CD4-positive, alpha-beta memory T cell (primary cell): ENCODE data around the gene KCTD4. TPM values are rescaled to one million over a fixed set of nuclear protein-coding genes. Genes with fewer than 3 reads are reported as not detected.
A peak's percentile ranks its signal among the peaks of the same experiment; 100 is the strongest.

ENCODE experiments used
- CTCF ChIA-PET: fragments of 350-600 bp; sonication (Branson Sonifier 250); formaldehyde crosslinking; loops from one replicate; lab custom pipeline; 2021; ENCODE audit warnings: inconsistent platforms; ENCODE audit not compliant: partially characterized antibody; lab: Charles Lee
- POLR2A ChIA-PET: fragments of 350-600 bp; sonication (Branson Sonifier 250); formaldehyde crosslinking; loops from one replicate; lab custom pipeline; 2021; ENCODE audit not compliant: partially characterized antibody; lab: Charles Lee
- DNase-seq, 5 donors: peaks; one replicate each; pipeline versions ENCODE4 v3.0.0 to v3.0.0-alpha.2; 2020 to 2022; ENCODE audit warnings: mixed read lengths in 1 of 5
- H3K27ac ChIP-seq: one replicate; pipeline ENCODE4 v1.7.0; 2013; ENCODE audit warnings: low read depth, low read length
- H3K27me3 ChIP-seq: 2 replicates; pipeline ENCODE4 v1.7.0; 2013; ENCODE audit warnings: mild to moderate bottlenecking, low read length, moderate library complexity; ENCODE audit not compliant: insufficient read depth
- H3K36me3 ChIP-seq: 2 replicates; pipeline ENCODE4 v1.7.0; 2013; ENCODE audit warnings: mild to moderate bottlenecking, low read length, moderate library complexity; ENCODE audit not compliant: insufficient read depth
- H3K4me1 ChIP-seq: 2 replicates; pipeline ENCODE4 v1.7.0; 2013; ENCODE audit warnings: mild to moderate bottlenecking, low read length, moderate library complexity; ENCODE audit not compliant: insufficient read depth
- H3K4me3 ChIP-seq, 2 donors: one replicate each; pipeline ENCODE4 v1.7.0; 2013; ENCODE audit warnings: low read length in 2 of 2, mild to moderate bottlenecking in 1 of 2
- H3K9me3 ChIP-seq, 2 donors: one replicate each; pipeline ENCODE4 v1.7.0; 2013; ENCODE audit warnings: low read length in 2 of 2, control low read depth in 1 of 2; ENCODE audit not compliant: control insufficient read depth in 1 of 2
- H3K27ac Mint-ChIP-seq, 7 donors: one replicate each; pipeline ENCODE4 v1.8.0; 2020 to 2021; ENCODE audit warnings: mixed read lengths in 7 of 7, mild to moderate bottlenecking in 6 of 7, inconsistent platforms in 3 of 7, moderate library complexity in 3 of 7
- H3K27me3 Mint-ChIP-seq, 2 donors: one replicate each; pipeline ENCODE4 v1.8.0; 2020 to 2021; ENCODE audit warnings: mixed read lengths in 2 of 2
- H3K36me3 Mint-ChIP-seq, 2 donors: one replicate each; pipeline ENCODE4 v1.8.0; 2020 to 2021; ENCODE audit warnings: mixed read lengths in 2 of 2, inconsistent platforms in 1 of 2, mild to moderate bottlenecking in 1 of 2
- H3K4me1 Mint-ChIP-seq, 4 donors: one replicate each; pipeline ENCODE4 v1.8.0; 2020 to 2021; ENCODE audit warnings: mixed read lengths in 4 of 4, mild to moderate bottlenecking in 1 of 4
- H3K4me3 Mint-ChIP-seq, 8 donors: one replicate each; pipeline ENCODE4 v1.8.0; 2020 to 2021; ENCODE audit warnings: mixed read lengths in 8 of 8, mild to moderate bottlenecking in 7 of 8, moderate library complexity in 6 of 8, inconsistent platforms in 3 of 8
- H3K9me3 Mint-ChIP-seq, 8 donors: one replicate each; pipeline ENCODE4 v1.8.0; 2020 to 2021; ENCODE audit warnings: mixed read lengths in 8 of 8, mild to moderate bottlenecking in 5 of 8, inconsistent platforms in 3 of 8, moderate library complexity in 1 of 8
- intact Hi-C: fragments of 100-400 bp; cut with micrococcal nuclease; formaldehyde crosslinking; loops from one replicate; pipeline ENCODE4 v1.15.1; 2023
- polyA plus RNA-seq, 2 donors: library from polyadenylated mRNA; unstranded; fragments of 300-500 nt; fragmentation: Illumina TruSeq; gene quantifications; one replicate each; pipeline ENCODE4 v1.2.3, GENCODE V29; 2021
- total RNA-seq, 2 experiments: library from RNA; stranded (reverse); gene quantifications; one replicate each; pipeline ENCODE4 v1.2.3, GENCODE V29; 2021

KCTD4 gene
- total and polyA plus RNA-seq, 4 experiments from 2014 or later = 0.22 TPM; not detected in 3

- no peak for DNase-seq
- Mint-ChIP-seq H3K9me3 (no peaks in the 10 kb centered on the region), H3K27ac (peak overlapping the region in 1 of 7 donors; percentile 5), H3K27me3 (no peaks in the 10 kb centered on the region), H3K4me1 (peaks cover 0 to 5% (median 2%) of the 10 kb centered on the region in 4 donors), H3K36me3 (peaks cover 4% of the 10 kb centered on the region in 2 donors), H3K4me3 (no peak overlapping the region)
- CTCF ChIA-PET = interaction anchor here (0.9 to 1.0 kb wide), 2 partner anchors 10 to 13 kb away, joined by 3 to 5 read pairs; no protein-coding TSS in a partner anchor
- POLR2A ChIA-PET = no interaction called here
- H3K4me1 ChIP-seq = no peaks in the 10 kb centered on the region
- no peak overlapping the region for H3K27ac ChIP-seq
- H3K36me3 ChIP-seq = no peaks in the 10 kb centered on the region
- no peaks in the 10 kb centered on the region for H3K27me3 ChIP-seq
- H3K9me3 ChIP-seq = no peaks in the 10 kb centered on the region
- H3K4me3 ChIP-seq = no peak overlapping the region
- intact Hi-C loops = no loop called here
Observed at GRCh38 chr13:45238945-45239795, 38.3 kb upstream of the KCTD4 start.

DNA sequence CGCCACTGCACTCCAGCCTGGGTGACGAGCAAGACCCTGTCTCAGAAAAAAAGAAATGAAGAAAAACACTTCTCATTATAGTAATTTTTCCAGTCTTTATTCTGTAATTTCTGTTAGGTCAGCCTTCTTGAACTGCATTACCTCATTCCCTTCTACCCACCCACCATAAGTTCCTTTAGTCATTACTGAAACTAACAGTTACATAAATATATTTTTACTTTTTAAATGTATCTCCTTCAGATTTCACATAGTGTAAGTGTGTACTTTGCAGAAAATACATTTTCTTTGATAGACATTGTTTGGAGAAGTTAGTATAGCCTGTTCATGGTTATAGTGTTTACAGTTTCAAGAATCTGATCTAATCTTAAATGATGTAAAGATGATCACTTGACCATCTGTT lies 31.7 kb upstream of the KCTD4 start:
- DNase-seq = no peak
- Mint-ChIP-seq H3K4me1 (peaks cover 0 to 11% (median 8%) of the 10 kb centered on the region in 4 donors), H3K27ac (no peak overlapping the region), H3K36me3 (peaks cover 8 to 16% of the 10 kb centered on the region in 2 donors), H3K27me3 (no peaks in the 10 kb centered on the region), H3K9me3 (no peaks in the 10 kb centered on the region), H3K4me3 (no peak overlapping the region)
- Histone ChIP-seq H3K36me3 (no peaks in the 10 kb centered on the region), H3K4me1 (no peaks in the 10 kb centered on the region), H3K9me3 (no peaks in the 10 kb centered on the region), H3K27me3 (no peaks in the 10 kb centered on the region), H3K27ac (no peak overlapping the region), H3K4me3 (no peak overlapping the region)
- ChIA-PET CTCF (interaction anchor here (1.5 kb wide), 1 partner anchor 15 kb away, joined by 5 read pairs; no protein-coding TSS in a partner anchor), POLR2A (no interaction called here)
- intact Hi-C loops = no loop called here

- ChIA-PET CTCF (interaction anchor here (1.5 kb wide), 1 partner anchor 16 kb away, joined by 5 read pairs; no protein-coding TSS in a partner anchor), POLR2A (no interaction called here)
- H3K27ac Mint-ChIP-seq = no peak overlapping the region
- H3K27me3 Mint-ChIP-seq = no peaks in the 10 kb centered on the region
- peaks cover 8 to 17% of the 10 kb centered on the region in 2 donors for H3K36me3 Mint-ChIP-seq
- intact Hi-C loops = no loop called here
- peaks cover 0 to 11% (median 8%) of the 10 kb centered on the region in 4 donors for H3K4me1 Mint-ChIP-seq
- H3K9me3 Mint-ChIP-seq = no peaks in the 10 kb centered on the region
- Histone ChIP-seq H3K4me1 (no peaks in the 10 kb centered on the region), H3K36me3 (no peaks in the 10 kb centered on the region), H3K27me3 (no peaks in the 10 kb centered on the region), H3K9me3 (no peaks in the 10 kb centered on the region), H3K27ac (no peak overlapping the region), H3K4me3 (no peak overlapping the region)
- no peak for DNase-seq
- no peak overlapping the region for H3K4me3 Mint-ChIP-seq
Observed at GRCh38 chr13:45231722-45232121, 30.9 kb upstream of the KCTD4 start.

- H3K27me3 ChIP-seq = no peaks in the 10 kb centered on the region
- no peak overlapping the region for H3K4me3 ChIP-seq
- no peak overlapping the region for H3K27ac ChIP-seq
- H3K9me3 ChIP-seq = no peaks in the 10 kb centered on the region
- H3K4me1 ChIP-seq = no peaks in the 10 kb centered on the region
- ChIA-PET CTCF (no interaction called here), POLR2A (no interaction called here)
- no peak for DNase-seq
- Mint-ChIP-seq H3K27ac (no peak overlapping the region), H3K36me3 (peaks cover 8 to 17% of the 10 kb centered on the region in 2 donors), H3K4me1 (peaks cover 0 to 11% (median 8%) of the 10 kb centered on the region in 4 donors), H3K4me3 (no peak overlapping the region), H3K9me3 (no peaks in the 10 kb centered on the region), H3K27me3 (no peaks in the 10 kb centered on the region)
- intact Hi-C loops = no loop called here
- H3K36me3 ChIP-seq = no peaks in the 10 kb centered on the region
Observed at GRCh38 chr13:45231305-45231704, 30.5 kb upstream of the KCTD4 start.

DNA sequence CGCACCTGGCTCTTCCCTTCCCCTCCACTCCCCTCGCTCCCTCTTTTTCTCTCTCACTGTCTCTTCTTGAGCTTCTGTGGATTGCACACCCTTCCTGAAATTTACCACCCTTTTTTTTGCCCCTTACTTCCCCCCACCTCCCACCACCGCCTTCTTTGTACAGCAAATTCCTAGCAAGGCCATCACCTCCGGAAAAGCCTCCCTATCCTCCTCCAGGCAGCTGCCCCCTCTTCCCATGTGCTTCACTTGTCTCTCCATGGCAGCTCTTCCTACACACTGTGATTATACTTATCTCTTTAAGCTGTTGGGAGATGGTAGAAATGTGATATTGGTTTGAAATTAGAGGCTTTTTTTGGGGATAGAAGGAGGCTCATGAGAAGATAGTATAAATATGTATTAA lies 28.3 kb upstream of the KCTD4 start:
- H3K9me3 Mint-ChIP-seq = no peaks in the 10 kb centered on the region
- H3K4me1 Mint-ChIP-seq = peaks cover 0 to 15% (median 8%) of the 10 kb centered on the region in 4 donors
- no peaks in the 10 kb centered on the region for H3K27me3 Mint-ChIP-seq
- no peak overlapping the region for H3K27ac ChIP-seq
- H3K27ac Mint-ChIP-seq = no peak overlapping the region
- no peaks in the 10 kb centered on the region for H3K9me3 ChIP-seq
- intact Hi-C loops = no loop called here
- POLR2A ChIA-PET = no interaction called here
- no peaks in the 10 kb centered on the region for H3K27me3 ChIP-seq
- DNase-seq = no peak
- H3K36me3 ChIP-seq = no peaks in the 10 kb centered on the region
- no peak overlapping the region for H3K4me3 ChIP-seq
- CTCF ChIA-PET = interaction anchor here (1.1 kb wide), 1 partner anchor 11 kb away, joined by 3 read pairs; no protein-coding TSS in a partner anchor
- no peaks in the 10 kb centered on the region for H3K4me1 ChIP-seq
- H3K4me3 Mint-ChIP-seq = no peak overlapping the region
- peaks cover 8 to 17% of the 10 kb centered on the region in 2 donors for H3K36me3 Mint-ChIP-seq

DNA sequence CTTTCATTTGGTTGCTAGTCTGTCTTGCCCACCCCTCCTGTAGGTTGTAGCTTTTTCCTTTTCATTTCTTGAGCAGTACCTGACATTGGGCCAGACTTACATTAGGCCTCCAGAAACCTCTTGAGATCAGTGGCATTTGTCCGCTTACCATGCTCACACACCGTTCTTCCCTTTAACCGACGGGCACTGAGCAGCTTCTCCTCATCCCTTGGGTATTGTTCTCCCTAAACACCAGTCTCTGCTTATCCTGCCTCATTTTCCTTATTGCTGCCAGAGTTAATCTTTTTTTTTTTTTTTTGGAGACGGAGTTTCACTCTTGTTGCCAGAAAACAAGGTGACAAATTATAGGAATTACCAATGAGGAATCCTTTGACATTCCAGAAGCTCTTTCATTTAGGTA lies 27.2 kb upstream of the KCTD4 start:
- Mint-ChIP-seq H3K27ac (peak overlapping the region in 1 of 7 donors; percentile 75), H3K4me1 (peaks cover 0 to 13% (median 6%) of the 10 kb centered on the region in 4 donors), H3K36me3 (peaks cover 8 to 17% of the 10 kb centered on the region in 2 donors), H3K4me3 (no peak overlapping the region), H3K27me3 (no peaks in the 10 kb centered on the region), H3K9me3 (no peaks in the 10 kb centered on the region)
- Histone ChIP-seq H3K36me3 (no peaks in the 10 kb centered on the region), H3K27ac (no peak overlapping the region), H3K9me3 (no peaks in the 10 kb centered on the region), H3K27me3 (no peaks in the 10 kb centered on the region), H3K4me3 (no peak overlapping the region), H3K4me1 (no peaks in the 10 kb centered on the region)
- ChIA-PET POLR2A (no interaction called here), CTCF (interaction anchor here (1.1 kb wide), 1 partner anchor 12 kb away, joined by 3 read pairs; no protein-coding TSS in a partner anchor)
- intact Hi-C loops = no loop called here
- DNase-seq = no peak

GRCh38 chr13:45226024-45226423 lies 25.2 kb upstream of the KCTD4 start:
- ChIA-PET CTCF (no interaction called here), POLR2A (no interaction called here)
- H3K4me3 Mint-ChIP-seq = no peak overlapping the region
- H3K4me1 ChIP-seq = no peaks in the 10 kb centered on the region
- peaks cover 12 to 18% of the 10 kb centered on the region in 2 donors for H3K36me3 Mint-ChIP-seq
- peaks cover 0 to 13% (median 2%) of the 10 kb centered on the region in 4 donors for H3K4me1 Mint-ChIP-seq
- no peak for DNase-seq
- H3K9me3 Mint-ChIP-seq = no peaks in the 10 kb centered on the region
- H3K27ac ChIP-seq = no peak overlapping the region
- H3K27ac Mint-ChIP-seq = peak overlapping the region in 1 of 7 donors; percentile 3
- H3K27me3 ChIP-seq = no peaks in the 10 kb centered on the region
- intact Hi-C loops = no loop called here
- H3K27me3 Mint-ChIP-seq = no peaks in the 10 kb centered on the region
- no peak overlapping the region for H3K4me3 ChIP-seq
- H3K9me3 ChIP-seq = no peaks in the 10 kb centered on the region
- H3K36me3 ChIP-seq = no peaks in the 10 kb centered on the region
